ENCODE results near the gene KCNC1.

- no peak for TF ChIP-seq CTCF (IDR thresholded peaks at IDR 0.05)
- no peak for TF ChIP-seq POLR2A (IDR thresholded peaks at IDR 0.05)
Measured at GRCh38 chr11:17766073-17766359, 31.4 kb downstream of the KCNC1 start.
